Left kidney (tissue), 2 donors: ENCODE data around the gene IKZF3. TPM values are rescaled to one million over a fixed set of nuclear protein-coding genes. Genes with fewer than 3 reads are reported as not detected.
A peak's percentile ranks its signal among the peaks of the same experiment; 100 is the strongest.
"Not testable (repeated sequence)": the region's sequence is repeated elsewhere in the genome, so short reads cannot be mapped to it uniquely, and the experiment has no call there.

Experiments used
- DNase-seq: peaks from one replicate; pipeline ENCODE4 v3.0.0-alpha.2; 2013
- polyA plus RNA-seq: library from polyadenylated mRNA; unstranded; fragments of 120-200 nt; gene quantifications from one replicate; pipeline ENCODE4 v1.2.1, GENCODE V29; 2013; ENCODE audit not compliant: insufficient read length

The IKZF3 gene
- polyA plus RNA-seq, 1 donor: 0.37 TPM

DNA sequence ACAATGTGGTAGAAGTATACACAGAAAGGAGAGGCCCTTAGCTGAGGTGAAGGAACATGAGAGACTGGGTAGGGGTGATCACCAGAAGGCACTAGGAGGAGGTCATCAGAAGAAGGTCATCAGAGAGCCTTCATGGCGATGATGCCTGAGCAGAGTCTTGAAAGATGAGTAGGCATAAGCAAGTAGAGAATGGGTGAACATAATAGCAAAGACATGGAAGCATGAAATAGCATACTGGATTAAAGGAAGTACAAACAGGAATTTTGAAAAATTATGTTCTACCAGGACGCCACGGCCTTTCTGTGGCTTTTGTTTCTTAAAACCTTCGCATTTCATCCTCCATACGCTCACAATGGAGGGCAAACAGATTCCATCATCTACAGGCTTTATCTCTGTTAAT lies 2.9 kb downstream of the IKZF3 start:
- no peak for DNase-seq

DNA sequence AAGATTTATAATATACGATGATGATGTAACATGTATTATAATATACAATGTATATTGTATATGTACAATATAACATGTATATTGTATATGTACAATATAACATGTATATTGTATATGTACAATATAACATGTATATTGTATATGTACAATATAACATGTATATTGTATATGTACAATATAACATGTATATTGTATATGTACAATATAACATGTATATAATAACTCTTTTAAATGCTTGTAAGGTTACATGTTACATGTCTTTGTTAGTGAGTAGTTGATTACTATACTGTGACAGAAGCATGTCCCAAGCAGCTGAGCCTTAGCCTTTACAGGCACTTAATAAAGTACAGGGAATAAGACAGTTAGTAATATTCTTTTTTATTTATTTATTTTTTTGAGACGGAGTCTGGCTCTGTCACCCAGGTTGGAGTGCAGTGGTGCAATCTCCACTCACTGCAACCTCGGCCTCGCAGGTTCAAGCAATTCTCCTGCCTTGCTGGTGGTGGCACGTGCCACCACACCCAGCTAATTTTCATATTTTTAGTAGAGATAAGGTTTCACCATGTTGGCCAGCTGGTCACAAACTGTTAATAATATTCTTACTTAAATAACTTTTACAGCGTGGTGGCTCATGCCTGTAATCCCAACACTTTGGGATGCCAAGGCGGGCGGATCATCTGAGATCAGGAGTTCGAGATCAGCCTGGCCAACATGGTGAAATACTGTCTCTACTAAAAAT lies 8.0 kb downstream of the IKZF3 start:
- not testable (repeated sequence) for DNase-seq

DNA sequence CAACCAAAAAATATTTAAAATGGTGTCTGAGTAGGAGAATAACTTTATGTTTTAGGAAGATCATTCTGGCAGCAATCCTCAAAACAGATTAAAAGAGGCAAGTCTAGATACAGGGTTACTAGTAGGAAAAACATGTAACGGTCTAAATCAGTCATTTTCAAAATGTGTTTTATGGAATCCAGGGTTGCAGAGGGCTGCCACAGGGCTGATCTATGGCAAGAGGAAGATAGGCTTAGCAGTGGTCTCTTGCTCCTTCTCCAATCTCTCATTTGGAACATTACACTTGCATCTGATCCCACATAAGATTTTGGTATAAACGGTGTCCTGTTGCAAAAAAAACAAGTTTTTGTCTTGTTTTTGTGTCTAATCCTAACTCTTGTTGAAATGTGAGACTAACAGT lies 9.2 kb downstream of the IKZF3 start:
- no peak for DNase-seq

DNA sequence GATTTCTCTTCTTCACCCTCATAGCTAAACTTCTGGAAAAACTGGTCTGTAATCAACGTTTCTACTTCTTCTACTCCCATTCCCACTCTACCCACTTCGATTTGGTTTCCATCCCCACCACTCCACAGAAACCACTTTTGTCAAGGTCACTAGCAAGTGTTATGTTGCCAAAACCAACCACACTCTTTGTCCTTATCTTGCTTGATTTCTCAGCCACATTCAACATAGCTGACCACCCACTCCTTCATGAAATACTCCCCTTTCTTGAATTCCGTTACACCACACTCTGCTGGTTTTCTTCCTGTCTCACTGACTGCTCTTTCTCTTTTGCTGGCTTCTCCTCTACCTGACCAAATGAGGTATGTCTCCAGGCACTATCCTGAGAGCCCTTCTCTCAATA lies 11.9 kb downstream of the IKZF3 start:
- DNase-seq: no peak

DNA sequence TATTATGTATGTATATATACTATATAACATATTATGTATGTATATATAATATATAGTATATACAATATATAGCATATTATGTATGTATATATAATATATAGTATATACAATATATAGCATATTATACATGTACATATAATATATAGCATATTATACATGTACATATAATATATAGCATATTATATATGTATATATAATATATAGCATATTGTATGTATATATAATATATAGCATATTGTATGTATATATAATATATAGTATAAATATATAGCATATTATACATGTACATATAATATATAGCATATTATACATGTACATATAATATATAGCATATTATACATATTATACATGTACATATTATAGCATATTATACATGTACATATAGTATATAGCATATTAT lies 13.9 kb downstream of the IKZF3 start:
- DNase-seq: not testable (repeated sequence)

DNA sequence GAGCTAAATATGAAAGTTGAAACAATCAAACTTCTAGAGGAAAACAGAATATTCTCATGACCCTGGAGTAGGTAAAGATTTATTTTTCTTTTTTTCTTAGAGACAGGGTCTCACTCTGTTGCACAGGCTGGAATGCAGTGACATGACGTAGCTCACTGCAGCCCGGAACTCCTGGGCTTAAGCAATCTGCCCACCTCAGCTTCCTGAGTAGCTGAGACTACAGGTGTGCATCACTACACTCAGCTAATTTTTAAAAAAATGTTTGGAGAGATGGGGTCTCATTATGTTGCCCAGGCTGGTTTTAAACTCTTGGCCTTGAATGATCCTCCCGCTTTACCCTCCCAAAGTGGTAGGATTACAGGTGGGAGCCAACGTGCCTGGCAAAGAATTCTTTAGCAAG lies 15.5 kb downstream of the IKZF3 start:
- peak; percentile 36 for DNase-seq

DNA sequence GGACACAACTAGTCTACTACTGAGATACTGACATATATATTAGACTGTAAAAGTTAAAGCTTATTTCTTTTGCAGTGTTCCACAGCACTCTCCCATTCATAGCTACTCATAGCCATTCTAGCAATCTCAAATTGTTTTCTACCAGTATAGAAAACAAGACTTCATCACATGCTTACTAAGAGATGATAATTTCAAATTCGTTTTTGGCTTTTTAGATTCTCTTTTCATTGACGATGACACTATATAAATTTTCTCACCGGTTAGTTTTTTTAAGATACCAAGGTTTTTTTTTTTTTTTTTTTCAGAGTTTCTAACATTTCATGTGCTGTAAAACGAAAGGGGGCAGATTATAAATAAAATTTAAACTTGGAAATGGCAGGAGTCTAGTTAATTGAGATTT lies 17.9 kb downstream of the IKZF3 start:
- DNase-seq: no peak

DNA sequence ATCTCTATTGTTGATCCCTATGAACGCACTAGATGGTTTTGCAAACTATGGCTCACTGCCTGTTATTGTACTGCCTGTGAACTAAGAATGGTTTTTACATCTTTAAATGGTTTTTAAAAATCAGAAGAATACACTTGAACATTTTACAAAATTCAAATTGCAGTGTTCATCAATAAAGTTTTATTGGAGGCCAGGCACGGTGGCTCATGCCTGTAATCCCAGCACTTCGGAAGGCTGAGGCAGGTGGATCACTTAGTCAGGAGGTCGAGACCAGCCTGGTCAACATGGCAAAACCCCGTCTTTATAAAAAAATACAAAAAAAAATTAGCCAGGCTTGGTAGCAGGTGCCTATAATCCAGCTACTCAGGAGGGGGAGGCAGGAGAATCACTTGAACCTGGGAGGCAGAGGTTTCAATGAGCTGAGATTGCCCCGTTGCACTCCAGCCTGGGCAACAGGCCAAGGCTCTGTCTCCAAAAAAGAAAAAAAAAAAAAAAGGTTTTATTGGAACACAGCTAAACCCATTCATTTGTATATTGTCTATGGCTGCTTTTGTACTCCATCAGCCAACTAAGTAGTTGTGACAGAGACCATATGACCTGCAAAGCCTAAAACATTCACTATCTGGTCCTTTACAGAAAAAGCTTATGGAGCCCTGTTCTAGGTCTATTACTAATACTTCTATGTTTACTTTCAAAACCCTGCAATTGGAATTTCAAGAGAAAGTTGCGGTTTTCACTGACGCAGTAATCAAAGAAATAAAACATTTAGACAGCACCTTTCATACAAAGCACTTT lies 18.9 kb downstream of the IKZF3 start:
- DNase-seq: no peak

DNA sequence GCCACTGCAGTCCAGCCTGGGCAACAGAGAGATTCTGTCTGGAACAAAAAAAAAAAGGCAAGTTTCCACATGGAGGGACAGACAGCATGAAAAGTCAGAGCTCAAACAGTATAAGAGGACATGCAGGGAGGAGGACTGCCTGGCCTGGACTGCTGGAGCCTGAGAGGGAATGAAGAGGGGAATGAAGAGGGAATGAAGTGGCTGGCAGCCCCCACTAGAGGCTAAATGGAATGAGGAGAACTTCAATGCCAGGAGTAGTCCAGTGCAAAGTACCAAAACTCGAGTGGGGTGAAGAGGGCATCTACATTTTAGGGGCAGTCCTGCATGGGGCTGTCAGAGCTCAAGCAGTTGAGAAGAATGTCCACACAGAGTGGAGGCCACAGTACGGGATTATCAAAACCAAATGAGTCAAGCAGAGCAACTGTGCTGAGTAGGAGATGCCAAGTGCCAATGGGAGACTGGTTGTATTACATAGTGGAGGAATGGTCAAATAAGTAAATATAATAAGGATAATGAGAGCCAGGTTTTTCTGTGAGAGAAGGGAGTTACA lies 22.9 kb downstream of the IKZF3 start:
- no peak for DNase-seq

DNA sequence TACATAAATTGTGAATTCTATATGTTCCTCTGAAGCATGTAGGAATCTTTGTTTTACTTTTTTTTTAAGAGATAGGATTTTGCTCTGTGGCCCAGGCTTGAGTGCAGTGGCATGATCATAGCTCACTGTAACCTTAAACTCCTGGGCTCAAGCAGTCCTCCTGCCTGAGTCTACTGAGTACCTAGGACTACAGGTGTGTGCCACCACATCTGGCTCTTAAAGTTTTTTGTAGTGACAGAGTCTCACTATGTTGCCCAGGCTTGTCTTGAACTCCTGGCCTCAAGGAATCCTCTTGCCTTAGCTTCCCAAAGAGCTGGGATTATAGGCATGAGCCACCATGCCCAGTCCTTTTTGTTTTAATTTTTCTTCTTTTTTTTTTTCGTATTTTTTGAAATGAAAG lies 25.3 kb downstream of the IKZF3 start:
- no peak for DNase-seq

DNA sequence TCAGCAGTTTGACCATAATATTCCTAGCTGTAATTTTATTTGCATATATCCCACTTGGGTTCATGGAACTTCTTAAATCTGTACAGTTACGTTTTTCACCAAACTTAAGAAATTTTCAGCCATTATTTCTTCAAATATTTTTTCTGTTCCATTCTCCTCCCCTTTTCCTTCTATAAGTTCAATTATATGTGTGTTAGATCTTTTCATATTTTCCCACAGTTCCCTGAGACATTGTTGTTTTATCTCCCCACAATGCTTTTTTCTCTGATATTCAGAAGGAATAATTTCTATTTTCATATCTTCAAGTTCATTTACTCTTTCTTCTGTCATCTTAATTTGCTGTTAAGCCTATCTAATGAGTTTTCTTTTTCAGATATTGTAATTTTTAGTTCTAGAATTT lies 26.1 kb downstream of the IKZF3 start:
- DNase-seq: no peak

DNA sequence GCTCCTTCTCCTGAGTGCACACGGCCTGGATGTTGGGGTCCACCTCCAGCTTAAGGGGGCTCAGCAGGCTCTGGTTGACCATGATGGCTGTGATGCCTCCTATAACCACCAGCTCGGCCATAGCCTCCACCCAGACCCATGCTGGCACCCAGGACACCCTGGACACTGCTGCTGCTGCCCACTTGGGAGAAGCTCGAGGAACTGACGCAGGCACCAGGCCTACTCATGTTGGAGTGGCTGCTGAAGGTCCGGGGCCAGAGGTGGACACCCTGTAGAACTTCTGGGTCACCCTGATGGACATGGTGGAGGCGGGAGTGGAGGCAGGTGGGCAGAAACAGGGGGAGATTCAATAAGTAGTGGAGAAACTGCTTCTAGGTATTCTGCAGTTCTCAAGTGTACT lies 28.0 kb downstream of the IKZF3 start:
- DNase-seq: no peak

DNA sequence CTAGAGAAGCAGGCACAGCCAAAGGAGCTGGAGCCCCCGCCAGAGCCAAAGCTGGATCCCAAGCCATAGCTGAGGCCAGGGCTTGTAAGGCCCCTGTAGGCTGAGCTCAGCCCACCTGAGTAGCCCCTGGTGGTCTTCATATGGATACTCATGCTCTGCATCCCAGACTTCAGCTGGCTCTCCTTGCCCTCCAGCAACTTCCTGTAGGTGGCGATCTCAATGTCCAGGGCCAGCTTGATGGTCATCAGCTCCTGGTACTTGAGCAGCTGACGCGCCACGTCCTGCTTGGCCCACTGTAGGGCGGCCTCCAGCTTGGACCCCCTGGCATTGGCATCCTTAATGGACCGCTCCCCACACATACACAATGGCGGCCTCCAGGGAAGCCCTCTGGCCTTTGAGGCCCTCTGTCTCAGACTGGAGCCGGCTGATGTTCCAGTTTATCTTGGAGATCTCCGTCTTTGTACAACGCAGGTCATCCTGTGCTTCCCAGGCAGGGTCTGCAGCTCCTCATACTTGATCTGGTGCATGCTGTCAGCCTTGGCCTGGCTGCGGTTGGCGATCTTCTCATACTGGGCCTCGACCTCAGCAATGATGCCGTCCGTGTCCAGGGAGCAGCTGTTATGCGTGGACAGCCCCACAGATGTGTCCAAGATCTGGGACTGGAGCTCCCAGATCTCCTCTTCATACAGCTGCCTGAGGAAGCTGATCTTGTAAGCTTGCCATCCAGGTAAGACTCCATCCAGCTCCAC lies 28.9 kb downstream of the IKZF3 start:
- no peak for DNase-seq

DNA sequence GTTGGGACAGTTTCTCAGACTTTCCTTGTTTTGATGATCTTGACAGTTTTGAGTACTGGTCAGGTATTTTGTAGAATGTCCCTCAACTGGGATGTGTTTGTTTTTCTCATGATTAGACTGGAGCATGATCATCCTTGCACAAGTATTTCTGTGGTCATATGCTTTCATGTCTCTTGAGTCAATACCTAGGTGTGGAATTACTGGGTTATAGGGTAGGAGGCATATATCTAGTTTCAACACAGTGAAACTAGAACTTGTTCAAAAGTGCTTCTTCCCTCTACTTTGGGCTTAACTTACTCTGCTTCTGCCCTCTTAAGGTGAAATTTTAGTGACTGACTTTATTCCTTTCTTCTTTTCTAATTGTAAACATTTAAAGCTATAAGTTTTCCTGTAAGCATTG lies 30.1 kb downstream of the IKZF3 start:
- DNase-seq: no peak

DNA sequence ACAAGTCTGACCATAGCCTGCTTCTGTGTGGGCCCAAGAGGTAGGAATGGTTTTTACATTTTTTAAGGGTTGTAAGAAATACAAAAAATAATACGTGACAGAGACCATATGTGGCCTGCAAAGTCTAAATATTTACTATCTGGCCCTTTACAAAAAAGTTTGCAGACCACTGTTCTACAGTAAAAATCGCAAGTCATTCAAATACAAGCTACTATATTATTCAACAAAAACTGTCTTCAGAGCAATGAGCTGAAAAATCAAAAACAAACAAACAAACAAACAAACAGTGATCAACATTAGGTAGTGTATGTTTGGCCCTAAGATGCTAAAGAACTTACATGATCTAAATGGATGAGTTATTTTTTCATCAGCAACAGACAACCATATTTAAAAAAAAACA lies 32.5 kb downstream of the IKZF3 start:
- DNase-seq: no peak

DNA sequence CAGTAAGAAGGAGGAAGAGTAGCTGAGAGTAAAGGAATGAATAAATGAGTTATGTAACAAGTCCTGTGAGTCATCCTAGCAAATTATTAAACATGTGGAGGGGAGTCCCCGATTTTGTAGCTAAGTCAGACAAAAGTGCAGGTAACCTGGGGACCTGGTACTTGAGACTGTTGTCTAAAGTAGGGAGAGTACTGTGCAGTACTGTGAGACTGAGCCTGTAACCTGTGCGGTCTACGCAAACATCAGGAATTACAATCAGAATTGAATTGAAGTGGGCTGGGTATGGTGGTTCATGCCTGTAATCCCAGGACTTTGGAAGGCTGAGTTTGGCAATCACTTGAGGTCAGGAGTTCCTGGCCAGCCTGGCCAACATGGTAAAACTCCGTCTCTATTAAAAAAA lies 35.7 kb downstream of the IKZF3 start:
- no peak for DNase-seq

DNA sequence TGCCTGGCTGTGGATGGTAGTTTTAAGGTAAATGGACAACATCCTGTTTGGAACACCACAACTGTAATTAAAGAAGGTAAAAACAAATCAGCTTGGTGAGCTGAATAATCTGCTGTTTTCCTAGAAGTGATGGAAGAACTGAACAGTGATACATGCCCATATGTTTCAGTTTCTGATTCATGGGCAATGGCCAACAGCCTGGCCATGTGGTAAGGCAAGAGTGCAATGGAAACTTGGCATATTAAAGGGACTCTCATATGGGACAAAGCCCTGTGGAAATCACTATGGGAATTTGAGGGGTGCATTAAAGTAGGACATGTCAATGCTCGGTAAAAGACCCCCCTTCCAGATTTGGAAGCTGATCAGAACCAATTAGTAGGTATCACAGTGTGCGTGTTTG lies 37.8 kb downstream of the IKZF3 start:
- no peak for DNase-seq

DNA sequence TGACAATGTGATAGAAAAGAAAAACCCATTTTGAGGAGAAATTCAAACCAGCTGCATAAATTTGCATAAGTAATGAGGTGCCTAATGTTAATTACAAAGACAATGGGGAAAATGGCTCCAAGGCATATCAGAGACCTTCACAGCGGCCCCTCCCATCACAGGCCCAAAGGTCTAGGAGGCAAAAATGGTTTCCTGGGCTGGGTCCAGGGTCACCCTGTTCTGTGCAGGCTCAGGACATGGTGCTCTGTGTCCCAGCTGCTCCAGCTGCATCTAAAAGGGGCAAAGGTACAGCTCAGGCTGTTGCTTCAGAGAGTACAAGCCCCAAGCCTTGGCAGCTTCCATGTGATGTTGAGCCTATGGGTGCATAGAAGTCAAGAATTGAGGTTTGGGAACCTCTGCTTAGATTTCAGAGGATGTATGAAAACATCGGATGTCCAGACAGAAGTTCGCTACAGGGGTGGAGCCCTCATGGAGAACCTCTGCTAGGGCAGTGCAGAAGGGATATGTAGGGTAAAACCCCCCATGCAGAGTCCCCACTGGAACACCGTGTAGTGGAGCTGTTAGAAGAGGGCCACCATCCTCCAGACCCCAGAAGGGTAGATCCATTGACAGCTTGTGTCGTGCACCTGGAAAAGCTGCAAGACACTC lies 40.6 kb downstream of the IKZF3 start:
- no peak for DNase-seq

DNA sequence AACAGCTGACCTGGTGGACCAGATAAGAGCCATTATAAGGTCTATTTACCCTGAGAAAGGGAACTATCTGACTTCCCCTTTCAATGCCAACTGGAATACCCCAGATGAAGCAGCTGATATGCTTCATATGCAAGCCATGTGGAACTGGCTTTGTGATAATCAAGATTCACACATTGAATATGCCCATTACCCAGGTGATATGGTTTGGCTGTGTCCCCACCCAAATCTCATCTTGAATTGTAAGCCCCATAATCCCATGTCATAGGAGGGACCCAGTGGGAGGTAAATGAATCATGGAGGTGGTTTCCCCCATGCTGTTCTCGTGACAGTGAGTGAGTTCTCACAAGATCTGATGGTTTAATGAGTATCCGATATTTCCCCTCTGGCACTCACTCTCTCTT lies 42.1 kb downstream of the IKZF3 start:
- DNase-seq: no peak

DNA sequence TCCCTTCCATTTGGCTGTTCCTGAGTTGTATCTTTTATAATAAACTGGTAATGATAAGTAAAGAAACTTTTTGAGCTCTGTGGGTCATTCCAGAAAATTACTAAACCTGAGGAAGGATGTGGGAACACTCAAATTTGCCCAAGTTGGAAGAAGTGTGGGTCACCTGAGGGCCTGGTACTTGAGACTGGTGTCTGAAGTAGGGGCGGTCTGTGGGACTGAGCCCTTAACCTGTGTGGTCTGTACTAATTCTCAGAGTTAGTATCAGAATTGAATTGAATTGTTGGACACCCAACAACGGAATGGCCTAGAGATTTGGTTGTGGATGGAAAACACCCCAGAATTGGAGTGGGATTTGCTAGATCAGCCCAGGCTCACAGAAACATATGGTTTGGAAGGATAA lies 43.1 kb downstream of the IKZF3 start:
- DNase-seq: no peak

DNA sequence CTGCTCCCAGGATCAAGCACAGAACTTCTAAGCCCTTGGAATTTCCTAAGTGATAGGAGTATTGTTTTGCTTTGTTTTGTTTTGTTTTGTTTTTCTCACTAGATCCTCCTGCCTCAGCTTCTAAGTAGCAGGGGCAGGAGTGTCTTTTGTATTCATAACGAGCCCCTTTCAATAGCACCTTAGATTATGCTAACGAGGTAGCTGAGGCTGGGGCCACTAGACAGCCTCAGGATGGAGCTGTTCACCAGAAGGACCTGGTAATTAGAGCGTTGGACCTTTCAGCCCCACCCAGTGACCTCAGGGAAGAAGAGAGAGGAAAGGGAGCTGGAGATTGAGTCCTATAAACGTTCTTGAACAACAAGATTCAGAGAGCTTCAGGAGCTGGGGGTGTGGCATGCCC lies 43.6 kb downstream of the IKZF3 start:
- no peak for DNase-seq

DNA sequence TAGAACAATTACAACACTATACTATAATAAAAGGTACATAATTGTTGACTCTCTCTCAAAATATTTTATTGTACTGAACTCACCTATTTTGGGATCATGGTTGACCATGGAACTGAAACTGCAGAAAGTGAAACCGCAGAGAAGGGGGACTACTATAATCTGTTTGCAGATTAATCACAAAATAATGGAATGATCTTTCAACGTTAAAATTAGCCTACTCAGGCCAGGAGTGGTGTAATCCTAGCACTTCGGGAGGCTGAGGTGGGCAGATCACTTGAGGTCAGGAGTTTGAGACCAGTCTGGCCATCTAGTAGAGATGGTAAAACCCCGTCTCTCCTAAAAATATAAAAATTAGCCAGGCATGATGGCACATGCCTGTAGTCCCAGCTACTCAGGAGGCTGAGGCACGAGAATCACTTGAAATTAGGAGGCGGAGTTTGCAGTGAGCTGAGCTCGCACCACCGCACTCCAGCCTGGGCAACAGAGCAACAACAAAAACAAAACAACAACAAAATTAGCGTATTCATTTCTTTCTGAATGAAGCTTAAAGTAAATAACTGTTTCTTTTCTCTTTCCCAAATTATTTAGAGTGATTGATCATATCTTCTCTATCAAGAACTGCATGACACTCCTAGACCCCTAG lies 45.6 kb downstream of the IKZF3 start:
- no peak for DNase-seq
